Subcutaneous abdominal adipose tissue (tissue), 5 donors: Measurements from ENCODE around the gene DIP2C.
"Not testable (repeated sequence)": the region's sequence is repeated elsewhere in the genome, so short reads cannot be mapped to it uniquely, and the experiment has no call there.

Experiments
- H3K27ac ChIP-seq: one replicate; pipeline ENCODE4 v1.7.0; 2013; ENCODE audit warnings: low read depth, mild to moderate bottlenecking, inconsistent platforms, low read length, moderate library complexity
- H3K27me3 ChIP-seq, 5 donors: one replicate each; pipeline ENCODE4 v1.7.0; 2013; ENCODE audit warnings: low read length in 5 of 5, inconsistent platforms in 1 of 5; ENCODE audit not compliant: control insufficient read depth in 5 of 5, insufficient read depth in 4 of 5
- H3K36me3 ChIP-seq, 5 donors: one replicate each; pipeline ENCODE4 v1.7.0; 2013; ENCODE audit warnings: low read length in 5 of 5; ENCODE audit not compliant: control insufficient read depth in 5 of 5, insufficient read depth in 5 of 5
- H3K4me1 ChIP-seq, 5 donors: one replicate each; pipeline ENCODE4 v1.7.0; 2013; ENCODE audit warnings: low read length in 5 of 5, mild to moderate bottlenecking in 3 of 5, moderate library complexity in 1 of 5; ENCODE audit not compliant: control insufficient read depth in 5 of 5, insufficient read depth in 5 of 5
- H3K4me3 ChIP-seq, 5 donors: one replicate each; pipeline ENCODE4 v1.7.0; 2013; ENCODE audit warnings: low read length in 5 of 5, low read depth in 1 of 5
- H3K9ac ChIP-seq, 5 donors: one replicate each; pipeline ENCODE4 v1.7.0; 2013; ENCODE audit warnings: low read length in 5 of 5, mild to moderate bottlenecking in 4 of 5, moderate library complexity in 3 of 5
- H3K9me3 ChIP-seq, 5 donors: one replicate each; pipeline ENCODE4 v1.7.0; 2013; ENCODE audit warnings: low read length in 5 of 5; ENCODE audit not compliant: control insufficient read depth in 5 of 5
- donor health status: healthy.
- donor health status: healthy.
- donor health status: healthy.
- donor health status: healthy.
- donor health status: healthy.

The DIP2C gene

GRCh38 chr10:679556-679955 is 9.9 kb downstream of the DIP2C start:
- Histone ChIP-seq H3K27ac (no peak overlapping the region), H3K36me3 (no peaks in the 10 kb centered on the region), H3K27me3 (no peaks in the 10 kb centered on the region), H3K9ac (no peak overlapping the region), H3K9me3 (no peaks in the 10 kb centered on the region), H3K4me3 (no peak overlapping the region), H3K4me1 (peaks cover 0 to 34% (median 22%) of the 10 kb centered on the region in 5 donors)

GRCh38 chr10:678662-679005 is 10.8 kb downstream of the DIP2C start:
- H3K27ac ChIP-seq, H3K4me3 ChIP-seq, H3K36me3 ChIP-seq, H3K9ac ChIP-seq, H3K27me3 ChIP-seq, H3K9me3 ChIP-seq: not testable (repeated sequence)
- H3K4me1 ChIP-seq = peaks cover 0 to 26% (median 18%) of the 10 kb centered on the region in 5 donors

GRCh38 chr10:677750-678661 is 11.5 kb downstream of the DIP2C start:
- H3K9ac ChIP-seq = no peak overlapping the region
- peaks cover 0 to 22% (median 13%) of the 10 kb centered on the region in 5 donors for H3K4me1 ChIP-seq
- no peaks in the 10 kb centered on the region for H3K27me3 ChIP-seq
- H3K9me3 ChIP-seq = no peaks in the 10 kb centered on the region
- H3K36me3 ChIP-seq = no peaks in the 10 kb centered on the region
- no peak overlapping the region for H3K27ac ChIP-seq
- no peak overlapping the region for H3K4me3 ChIP-seq

- no peak overlapping the region for H3K4me3 ChIP-seq
Measured at GRCh38 chr10:677038-677437, 12.4 kb downstream of the DIP2C start.

GRCh38 chr10:676178-676577 is 13.3 kb downstream of the DIP2C start:
- H3K4me1 ChIP-seq = peaks cover 0 to 22% (median 12%) of the 10 kb centered on the region in 5 donors
- H3K27ac ChIP-seq = no peak overlapping the region
- H3K27me3 ChIP-seq = no peaks in the 10 kb centered on the region
- no peaks in the 10 kb centered on the region for H3K9me3 ChIP-seq
- no peak overlapping the region for H3K4me3 ChIP-seq
- no peaks in the 10 kb centered on the region for H3K36me3 ChIP-seq
- no peak overlapping the region for H3K9ac ChIP-seq

More at GRCh38 chr10:677038-677437, 12.4 kb downstream of the DIP2C start:
- no peaks in the 10 kb centered on the region for H3K36me3 ChIP-seq
- no peak overlapping the region for H3K27ac ChIP-seq
- no peaks in the 10 kb centered on the region for H3K27me3 ChIP-seq
- H3K9me3 ChIP-seq = no peaks in the 10 kb centered on the region
- H3K4me1 ChIP-seq = peaks cover 0 to 22% (median 12%) of the 10 kb centered on the region in 5 donors
- H3K9ac ChIP-seq = no peak overlapping the region

GRCh38 chr10:675532-675931 is 13.9 kb downstream of the DIP2C start:
- Histone ChIP-seq H3K9me3 (no peaks in the 10 kb centered on the region), H3K9ac (no peak overlapping the region)

GRCh38 chr10:673492-673891 is 16.0 kb downstream of the DIP2C start:
- no peak overlapping the region for H3K27ac ChIP-seq
- H3K4me3 ChIP-seq = no peak overlapping the region
- no peaks in the 10 kb centered on the region for H3K36me3 ChIP-seq
- no peak overlapping the region for H3K9ac ChIP-seq
- H3K4me1 ChIP-seq = peaks cover 0 to 6% (median 0%) of the 10 kb centered on the region in 5 donors
- H3K27me3 ChIP-seq = no peaks in the 10 kb centered on the region
- no peaks in the 10 kb centered on the region for H3K9me3 ChIP-seq

More at GRCh38 chr10:675532-675931, 13.9 kb downstream of the DIP2C start:
- Histone ChIP-seq H3K4me3 (no peak overlapping the region), H3K36me3 (no peaks in the 10 kb centered on the region), H3K4me1 (peaks cover 0 to 16% (median 10%) of the 10 kb centered on the region in 5 donors), H3K27ac (no peak overlapping the region), H3K27me3 (no peaks in the 10 kb centered on the region)

- Histone ChIP-seq H3K4me1 (peaks cover 0 to 5% (median 0%) of the 10 kb centered on the region in 5 donors), H3K9ac (no peak overlapping the region), H3K9me3 (no peaks in the 10 kb centered on the region), H3K4me3 (no peak overlapping the region), H3K27ac (no peak overlapping the region), H3K27me3 (no peaks in the 10 kb centered on the region), H3K36me3 (no peaks in the 10 kb centered on the region)
Measured at GRCh38 chr10:672992-673391, 16.5 kb downstream of the DIP2C start.

GRCh38 chr10:672203-672602 is 17.3 kb downstream of the DIP2C start:
- Histone ChIP-seq H3K36me3 (no peaks in the 10 kb centered on the region), H3K27me3 (no peaks in the 10 kb centered on the region), H3K9ac (no peak overlapping the region), H3K4me3 (no peak overlapping the region), H3K4me1 (peaks cover 0 to 2% (median 0%) of the 10 kb centered on the region in 5 donors), H3K27ac (no peak overlapping the region), H3K9me3 (no peaks in the 10 kb centered on the region)

GRCh38 chr10:670990-671389 is 18.5 kb downstream of the DIP2C start:
- Histone ChIP-seq H3K4me3 (no peak overlapping the region), H3K4me1 (peaks cover 0 to 2% (median 0%) of the 10 kb centered on the region in 5 donors), H3K27ac (no peak overlapping the region), H3K36me3 (no peaks in the 10 kb centered on the region), H3K9ac (no peak overlapping the region), H3K9me3 (no peaks in the 10 kb centered on the region), H3K27me3 (no peaks in the 10 kb centered on the region)
